ES-I3 (cell line): ENCODE measurements around the gene EVX1.

Experiments
- H3K36me3 ChIP-seq: 2 replicates; pipeline ENCODE4 v1.6.1; 2013; ENCODE audit warnings: mild to moderate bottlenecking, low read length, control low read depth, moderate library complexity; ENCODE audit not compliant: insufficient read depth
- H3K4me1 ChIP-seq: 2 replicates; pipeline ENCODE4 v1.6.1; 2013; ENCODE audit warnings: mild to moderate bottlenecking, control low read depth, low read length; ENCODE audit not compliant: insufficient read depth
- H3K9ac ChIP-seq: 2 replicates; pipeline ENCODE4 v1.6.1; 2013; ENCODE audit warnings: low read depth, mild to moderate bottlenecking, low read length, moderate library complexity
- H3K9me3 ChIP-seq: 2 replicates; pipeline ENCODE4 v1.6.1; 2013; ENCODE audit warnings: mild to moderate bottlenecking, low read length, moderate library complexity; ENCODE audit not compliant: control insufficient read depth, insufficient read depth

Gene EVX1

DNA sequence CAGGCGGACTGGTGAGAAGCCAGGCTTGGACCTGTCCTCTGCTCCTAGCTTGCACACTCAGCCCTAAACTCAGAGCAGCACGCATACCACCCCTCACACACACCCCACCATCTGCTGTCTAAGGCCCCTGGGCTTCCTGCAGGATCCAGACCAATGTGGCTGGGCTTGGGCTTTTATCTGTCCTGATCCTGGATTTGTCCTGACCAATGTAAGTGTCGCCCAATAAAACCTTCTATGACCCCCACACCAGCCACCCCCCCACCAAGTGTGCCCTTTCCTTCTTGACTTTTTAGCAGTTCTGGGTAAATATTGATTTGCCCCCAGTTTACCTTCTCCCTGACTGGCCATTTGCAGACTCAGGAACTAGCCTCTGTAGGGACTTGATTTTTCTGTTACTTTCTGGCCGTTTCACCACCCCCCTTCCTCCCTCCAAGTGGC lies 41.0 kb upstream of the EVX1 start:
- H3K9me3 ChIP-seq: no peaks in the 10 kb centered on the region; the same call in 1 of the 2 replicates
- H3K4me1 ChIP-seq: 0 out of 2 replicates have a peak, but pooled peaks cover 7% of the 10 kb centered on the region
- no peaks in the 10 kb centered on the region for H3K36me3 ChIP-seq
- H3K9ac ChIP-seq: no peak overlapping the region

DNA sequence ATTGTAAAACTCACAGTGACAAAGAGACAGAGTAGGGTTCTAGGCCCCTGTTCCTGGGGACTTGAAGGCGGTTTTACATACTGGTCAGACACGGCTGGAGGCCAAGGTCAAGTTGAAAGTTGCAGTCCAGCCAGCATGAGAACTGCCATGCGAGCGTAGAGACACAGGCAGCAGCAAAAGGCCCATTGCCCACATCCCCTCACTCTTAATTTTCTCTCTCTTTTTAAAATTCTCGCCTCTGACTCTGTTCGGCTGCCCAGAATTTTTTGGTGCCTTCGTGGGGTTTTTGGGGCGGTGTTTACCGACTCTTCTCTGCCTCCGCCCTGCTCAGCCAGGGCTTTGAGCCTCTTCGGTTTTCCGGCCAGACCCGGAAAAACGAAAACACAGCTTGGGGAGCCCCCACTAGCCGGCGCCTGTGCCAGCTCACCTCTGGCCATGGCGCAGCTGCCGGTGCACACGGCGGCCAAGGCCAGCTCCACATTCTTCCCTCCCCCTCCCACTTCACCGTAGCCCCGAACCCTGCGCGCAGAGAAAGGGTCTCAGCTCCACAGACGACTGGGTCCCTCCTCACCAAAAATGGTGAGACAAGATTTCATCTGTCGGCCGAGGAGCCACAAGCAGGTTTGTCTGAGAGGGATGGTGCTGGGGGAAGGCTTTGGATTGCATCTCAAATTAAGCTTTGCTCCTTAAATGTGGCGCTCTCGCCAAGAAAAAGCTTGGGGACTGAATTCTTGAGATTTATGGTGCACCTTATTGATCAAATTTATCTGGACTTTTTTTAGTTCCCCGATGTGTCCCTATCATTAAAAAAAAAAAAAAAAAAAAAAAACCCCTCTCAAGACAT lies 40.4 kb upstream of the EVX1 start:
- H3K36me3 ChIP-seq: no peaks in the 10 kb centered on the region
- no peak overlapping the region for H3K9ac ChIP-seq
- 0 out of 2 replicates have a peak, but pooled peaks cover 7% of the 10 kb centered on the region for H3K4me1 ChIP-seq

DNA sequence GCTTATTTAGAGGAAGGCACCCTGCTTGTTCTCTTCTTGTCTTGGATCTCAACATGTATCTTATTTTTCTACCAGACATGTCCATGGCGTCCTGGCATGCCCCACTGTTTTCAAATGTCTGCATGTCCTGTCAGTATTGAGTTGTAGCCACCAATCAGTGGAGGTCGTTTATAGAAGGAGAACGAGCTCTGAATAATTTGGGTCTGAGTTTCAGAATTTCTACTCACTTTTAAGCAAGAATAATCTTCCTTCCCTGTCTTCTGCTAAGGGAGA lies 39.8 kb upstream of the EVX1 start:
- Histone ChIP-seq H3K9me3 (no peaks in the 10 kb centered on the region), H3K36me3 (no peaks in the 10 kb centered on the region), H3K9ac (no peak overlapping the region), H3K4me1 (0 out of 2 replicates have a peak, but pooled peaks cover 7% of the 10 kb centered on the region)

More for the DNA sequence above, 40.4 kb upstream of the EVX1 start:
- no peaks in the 10 kb centered on the region; the same call in 1 of the 2 replicates for H3K9me3 ChIP-seq

DNA sequence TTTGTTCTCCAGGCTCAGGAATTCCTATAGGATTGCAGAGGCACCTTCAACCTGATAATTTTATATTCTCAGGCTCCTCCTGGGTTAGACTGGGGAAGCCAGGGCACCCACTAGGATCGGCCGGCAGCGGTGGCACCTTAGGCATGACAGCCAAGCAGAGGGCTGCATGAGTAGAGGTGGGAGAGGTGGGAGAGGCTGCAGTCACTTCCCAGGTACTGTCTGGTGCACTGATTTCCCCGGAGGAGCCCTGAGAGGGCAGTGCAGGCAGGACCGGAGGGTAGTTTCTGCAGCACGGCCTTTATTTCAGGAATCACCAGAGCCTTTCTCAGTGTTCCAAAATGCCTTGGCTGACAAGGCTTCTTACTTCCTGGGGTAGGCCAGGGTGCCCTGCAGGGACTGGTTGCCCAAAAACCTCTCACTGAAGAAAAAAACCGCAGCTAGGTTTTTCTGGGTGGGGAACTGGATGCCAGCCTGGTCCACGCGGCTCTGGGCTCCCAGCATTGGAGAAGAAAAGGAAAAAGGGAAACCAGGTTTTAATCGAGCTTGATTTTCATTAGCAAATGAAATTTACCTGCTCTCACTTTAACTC lies 39.1 kb upstream of the EVX1 start:
- Histone ChIP-seq H3K9me3 (no peaks in the 10 kb centered on the region), H3K4me1 (0 out of 2 replicates have a peak, but pooled peaks cover 7% of the 10 kb centered on the region), H3K36me3 (no peaks in the 10 kb centered on the region), H3K9ac (no peak overlapping the region)

DNA sequence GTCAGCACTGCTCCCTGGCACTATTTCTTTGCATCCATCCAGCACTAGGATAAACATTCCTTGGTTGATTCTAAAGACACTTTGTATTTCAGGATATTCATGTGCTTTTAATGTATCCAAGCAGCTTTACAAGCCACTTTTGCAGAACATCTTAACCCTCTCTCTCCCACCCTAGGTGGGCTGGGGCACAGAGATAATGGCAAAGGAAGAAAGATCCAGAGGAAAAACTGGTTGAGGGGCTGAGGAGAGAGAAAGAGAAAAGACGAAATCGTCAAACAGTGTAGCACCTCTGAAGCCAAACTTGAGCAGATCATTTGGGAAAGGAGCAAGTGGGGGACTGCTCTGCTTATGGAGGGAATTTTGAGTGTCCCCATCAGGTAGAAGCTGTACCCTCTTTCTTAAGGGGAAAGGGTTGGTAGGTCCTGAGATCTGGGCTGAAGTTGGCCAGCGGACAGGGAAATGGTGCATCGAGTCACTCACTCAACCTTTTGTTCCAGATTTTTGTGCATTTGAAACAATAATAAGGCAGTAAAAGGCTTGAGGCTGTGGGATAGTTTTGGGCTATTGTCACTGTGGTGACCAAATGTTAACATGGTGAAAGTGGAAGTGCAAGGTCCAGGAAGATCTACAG lies 38.5 kb upstream of the EVX1 start:
- Histone ChIP-seq H3K4me1 (0 out of 2 replicates have a peak, but pooled peaks cover 7% of the 10 kb centered on the region), H3K9me3 (no peaks in the 10 kb centered on the region), H3K36me3 (no peaks in the 10 kb centered on the region), H3K9ac (no peak overlapping the region)

DNA sequence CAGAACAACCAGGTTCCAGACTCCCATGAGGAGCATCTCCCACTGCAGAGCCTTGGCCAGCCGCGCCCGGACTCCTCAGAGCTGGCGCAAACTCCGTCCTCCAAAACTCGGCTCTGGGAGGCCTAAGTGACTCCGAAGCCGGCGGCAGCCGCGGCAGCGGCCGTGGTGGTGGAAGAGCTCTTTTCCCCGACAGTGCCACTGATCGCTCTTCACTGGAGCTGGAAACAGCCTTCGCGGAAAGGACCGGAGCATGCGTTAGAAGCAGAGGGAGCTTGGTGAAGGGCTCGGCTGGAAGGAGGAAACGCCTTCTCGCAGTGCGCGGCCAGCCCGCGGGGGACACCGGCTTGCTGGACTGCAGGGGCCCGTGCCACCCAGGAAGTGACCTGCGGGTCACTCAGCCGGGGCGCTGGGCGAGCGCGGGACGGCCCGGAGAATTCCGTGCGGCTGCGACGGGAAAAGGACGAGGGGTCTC lies 37.7 kb upstream of the EVX1 start:
- Histone ChIP-seq H3K9ac (no peak overlapping the region), H3K4me1 (0 out of 2 replicates have a peak, but pooled peaks cover 7% of the 10 kb centered on the region), H3K9me3 (no peaks in the 10 kb centered on the region), H3K36me3 (no peaks in the 10 kb centered on the region)

DNA sequence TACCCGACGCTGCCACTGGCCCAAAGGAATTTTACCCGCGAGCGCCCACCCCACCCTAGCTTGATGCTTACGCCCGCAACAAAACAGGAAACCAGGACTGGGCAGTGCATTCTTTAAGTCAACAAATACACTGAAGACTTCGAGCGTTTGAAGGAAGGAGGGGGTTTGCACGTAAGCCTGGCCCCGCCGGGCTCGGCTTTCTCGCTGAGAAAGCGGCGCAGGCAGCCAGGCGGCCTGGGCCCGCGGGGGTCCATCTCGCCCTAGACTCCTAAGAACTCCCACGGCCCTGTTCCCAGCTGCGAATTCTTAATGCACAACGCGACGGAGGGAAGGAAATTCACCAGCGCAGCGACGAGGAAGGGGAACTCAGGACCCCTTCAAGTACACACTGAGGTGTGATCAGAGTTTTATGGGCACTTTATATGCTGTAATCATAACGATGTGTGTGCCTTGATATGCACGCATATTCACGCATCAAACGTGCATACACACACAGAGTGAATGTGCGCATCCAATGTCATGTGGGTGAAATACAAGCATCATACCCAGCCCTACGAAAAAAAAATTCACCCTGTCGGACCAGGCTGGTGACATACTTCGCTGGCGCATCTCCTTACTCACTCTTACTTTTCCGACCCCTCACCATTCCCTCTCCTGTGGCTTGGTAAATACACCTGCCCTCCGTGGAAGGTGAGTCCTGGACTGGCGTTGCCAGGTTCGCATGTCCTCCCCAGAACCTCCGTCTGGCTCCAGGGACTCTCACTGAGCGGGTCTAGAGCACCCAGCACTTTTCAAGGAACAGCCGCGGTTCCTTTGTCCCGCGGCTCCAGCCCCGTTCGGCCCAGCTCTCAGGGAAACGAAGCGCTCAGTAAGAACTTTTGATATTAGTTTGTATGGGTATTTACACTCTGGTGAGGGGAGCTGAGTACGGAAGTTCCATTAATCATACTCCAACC lies 37.0 kb upstream of the EVX1 start:
- Histone ChIP-seq H3K9ac (no peak overlapping the region), H3K36me3 (no peaks in the 10 kb centered on the region), H3K9me3 (no peaks in the 10 kb centered on the region), H3K4me1 (0 out of 2 replicates have a peak, but pooled peaks cover 4% of the 10 kb centered on the region)

DNA sequence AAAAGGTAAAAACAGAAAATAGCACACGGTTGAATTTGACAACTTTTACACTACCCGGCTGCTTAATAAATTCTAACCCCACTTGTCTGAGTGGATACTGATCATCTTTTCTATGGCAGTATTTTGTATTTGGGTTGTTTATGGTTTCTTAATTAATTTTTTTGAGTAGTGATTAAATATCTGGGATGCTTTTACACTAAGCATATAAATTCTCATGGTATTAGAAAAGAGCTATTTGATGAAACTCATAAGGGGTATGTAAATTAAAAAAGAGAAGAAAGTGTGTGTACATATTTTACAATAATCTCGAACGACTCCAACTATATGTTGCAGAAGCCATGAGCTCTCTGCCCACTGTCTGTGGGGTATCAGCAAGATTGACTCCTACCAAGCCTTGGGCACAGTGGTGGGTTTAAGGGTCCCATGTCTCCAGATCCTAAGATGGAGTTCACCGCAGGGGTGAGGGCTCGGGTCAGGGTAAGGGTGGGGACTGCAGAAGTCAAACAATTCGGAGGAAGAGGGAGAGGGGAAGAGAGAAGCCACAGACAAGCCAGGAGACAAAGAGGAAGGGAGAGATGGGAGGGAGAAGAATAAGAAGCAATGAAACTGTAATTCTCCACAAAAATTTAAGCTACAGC lies 35.1 kb upstream of the EVX1 start:
- 0 out of 2 replicates have a peak, but pooled peaks cover 3% of the 10 kb centered on the region for H3K4me1 ChIP-seq
- no peak overlapping the region for H3K9ac ChIP-seq
- no peaks in the 10 kb centered on the region for H3K9me3 ChIP-seq
- H3K36me3 ChIP-seq: no peaks in the 10 kb centered on the region

DNA sequence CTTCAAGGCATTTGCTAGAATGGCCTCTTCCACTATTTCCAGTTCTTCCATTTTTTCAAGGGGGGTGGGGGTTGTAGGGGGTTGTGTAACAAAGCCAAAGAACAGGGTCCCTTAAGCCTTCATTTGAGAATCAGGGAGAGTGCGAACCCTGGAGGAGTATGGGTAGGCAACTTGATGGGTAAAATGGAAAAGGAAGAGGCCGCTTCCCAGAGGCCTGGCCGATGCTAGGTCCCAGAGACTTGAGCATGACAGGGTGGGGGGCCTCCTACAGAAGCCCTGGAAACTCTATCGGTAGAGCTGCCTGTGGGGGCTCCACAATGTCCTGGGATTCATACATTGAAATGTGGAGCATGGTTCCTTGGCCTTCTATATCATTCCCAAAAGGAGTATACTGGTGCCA lies 33.6 kb upstream of the EVX1 start:
- Histone ChIP-seq H3K9ac (no peak overlapping the region), H3K4me1 (0 out of 2 replicates have a peak, but pooled peaks cover 3% of the 10 kb centered on the region), H3K36me3 (no peaks in the 10 kb centered on the region), H3K9me3 (no peaks in the 10 kb centered on the region)

DNA sequence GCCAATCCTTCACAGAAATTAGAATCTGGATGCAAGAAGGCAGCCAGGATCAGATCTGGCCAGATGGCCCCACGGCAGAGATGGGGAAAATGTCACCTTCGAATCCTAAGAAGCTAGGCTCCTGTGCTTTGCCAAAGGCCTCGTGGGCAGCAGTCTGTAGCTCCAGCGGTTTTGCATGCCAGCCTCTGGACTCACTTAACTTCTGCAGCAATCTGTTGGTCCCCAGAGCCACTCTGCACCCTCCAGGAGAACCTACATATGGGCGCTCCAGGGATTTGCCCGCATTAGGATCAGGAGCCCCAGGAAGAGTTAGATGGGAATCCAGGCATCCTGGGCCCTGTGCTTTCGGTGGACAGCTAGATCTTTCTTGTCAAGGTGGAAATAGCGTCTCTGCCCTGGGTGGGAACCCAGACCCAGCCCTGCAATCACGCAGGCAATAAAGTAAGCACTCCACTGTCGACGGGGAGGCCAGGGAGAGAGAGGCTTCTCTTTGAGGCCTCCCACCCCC lies 32.6 kb upstream of the EVX1 start:
- Histone ChIP-seq H3K9ac (no peak overlapping the region), H3K4me1 (peaks cover 9% of the 10 kb centered on the region; the same call in 1 of the 2 replicates), H3K36me3 (no peaks in the 10 kb centered on the region), H3K9me3 (no peaks in the 10 kb centered on the region)

DNA sequence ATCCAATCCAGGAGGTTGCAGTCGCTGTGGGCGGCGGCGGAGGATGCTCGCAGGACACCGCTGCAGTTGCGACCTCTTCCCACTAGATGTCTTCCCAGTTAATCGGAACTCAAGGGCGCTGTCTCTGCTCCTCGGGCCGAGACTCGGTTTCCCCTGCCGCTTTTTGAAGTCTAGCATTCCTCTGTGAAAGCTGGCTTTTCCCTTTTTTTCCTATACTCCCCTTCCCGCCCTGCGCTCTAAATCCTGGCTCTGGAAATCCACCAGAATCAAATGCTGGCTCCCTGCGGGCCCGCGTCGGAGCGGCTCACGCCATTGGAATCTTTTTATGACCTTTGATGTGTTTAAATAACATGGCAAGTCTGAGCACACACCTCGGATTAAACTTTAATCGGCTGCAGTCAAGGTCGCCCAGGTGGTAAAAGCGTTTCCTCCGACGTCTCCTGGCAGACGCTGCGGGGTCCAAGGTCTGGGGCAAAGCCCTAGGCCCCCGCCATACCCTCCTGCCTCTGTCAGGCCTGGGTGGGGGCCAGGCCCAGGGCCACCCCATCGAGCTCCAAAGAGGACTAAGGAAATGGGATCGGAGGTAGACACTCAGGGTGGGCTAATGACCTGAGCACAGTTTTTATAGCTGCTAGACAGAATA lies 32.0 kb upstream of the EVX1 start:
- no peaks in the 10 kb centered on the region for H3K36me3 ChIP-seq
- peaks cover 9% of the 10 kb centered on the region; the same call in 1 of the 2 replicates for H3K4me1 ChIP-seq
- H3K9ac ChIP-seq: no peak overlapping the region
- H3K9me3 ChIP-seq: no peaks in the 10 kb centered on the region

DNA sequence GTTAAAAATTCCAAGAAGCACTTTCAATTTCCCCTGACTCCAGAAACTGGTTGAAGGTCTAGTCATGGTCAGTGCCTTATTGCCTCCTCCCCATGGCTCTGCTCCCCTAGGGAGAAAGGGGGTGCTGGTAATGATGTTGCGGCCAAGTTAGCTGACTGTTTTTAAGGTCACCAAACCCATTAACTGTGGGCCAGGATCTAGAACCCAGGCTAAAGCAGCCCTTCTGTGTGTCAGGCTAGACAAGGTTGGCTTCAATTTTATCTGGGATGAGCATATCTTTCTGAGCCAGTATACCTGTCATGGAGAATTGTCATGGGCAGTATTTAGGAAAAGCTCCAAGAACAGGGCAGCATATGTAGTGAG lies 31.5 kb upstream of the EVX1 start:
- Histone ChIP-seq H3K36me3 (no peaks in the 10 kb centered on the region), H3K9ac (no peak overlapping the region), H3K4me1 (peaks cover 6% of the 10 kb centered on the region; the same call in 1 of the 2 replicates), H3K9me3 (no peaks in the 10 kb centered on the region)

DNA sequence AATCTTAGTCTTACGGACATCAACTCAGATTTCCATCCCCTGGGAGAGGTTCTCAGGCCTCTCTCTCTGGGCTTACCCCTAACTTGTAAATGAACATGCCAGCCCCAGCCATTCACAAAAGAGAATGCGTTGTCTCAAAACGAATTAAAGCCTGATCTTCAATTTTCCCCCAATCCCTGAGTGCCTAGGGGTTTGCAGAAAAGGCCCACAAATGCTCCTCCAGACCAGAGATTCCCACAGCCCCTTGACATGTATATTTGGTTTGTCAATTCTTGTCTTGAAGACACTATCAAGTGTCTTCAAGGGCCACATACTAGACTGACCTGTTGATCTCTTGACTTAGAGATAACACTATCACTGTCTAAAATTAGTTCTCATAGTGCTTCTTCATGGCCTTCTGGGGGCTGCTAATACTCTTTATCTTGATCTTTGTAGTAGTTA lies 30.8 kb upstream of the EVX1 start:
- H3K36me3 ChIP-seq: no peaks in the 10 kb centered on the region
- no peaks in the 10 kb centered on the region for H3K9me3 ChIP-seq
- no peak overlapping the region for H3K9ac ChIP-seq
- peaks cover 6% of the 10 kb centered on the region; the same call in 1 of the 2 replicates for H3K4me1 ChIP-seq
